A673 (cell line): Measurements from ENCODE around the gene DNAAF5.

Experiments
- EZH2 ChIP-seq: fragments of 200-600 bp; sonication (generic); IDR thresholded peaks from 2 replicates; pipeline ENCODE4 v1.6.1; 2017; ENCODE audit warnings: borderline replicate concordance, low read depth, mild to moderate bottlenecking, mixed read lengths, antibody characterized with exemption, low read length; ENCODE audit not compliant: poor library complexity, severe bottlenecking
- TF ChIP-seq, protein P1 (sequence below): fragments of 300-800, 200-600 bp; sonication (generic); conservative IDR thresholded peaks from 2 replicates; pipeline ENCODE4 v1.5.1; 2017; ENCODE audit warnings: low read depth, mild to moderate bottlenecking, antibody characterized with exemption, low read length, moderate library complexity, mixed read lengths

DNA sequence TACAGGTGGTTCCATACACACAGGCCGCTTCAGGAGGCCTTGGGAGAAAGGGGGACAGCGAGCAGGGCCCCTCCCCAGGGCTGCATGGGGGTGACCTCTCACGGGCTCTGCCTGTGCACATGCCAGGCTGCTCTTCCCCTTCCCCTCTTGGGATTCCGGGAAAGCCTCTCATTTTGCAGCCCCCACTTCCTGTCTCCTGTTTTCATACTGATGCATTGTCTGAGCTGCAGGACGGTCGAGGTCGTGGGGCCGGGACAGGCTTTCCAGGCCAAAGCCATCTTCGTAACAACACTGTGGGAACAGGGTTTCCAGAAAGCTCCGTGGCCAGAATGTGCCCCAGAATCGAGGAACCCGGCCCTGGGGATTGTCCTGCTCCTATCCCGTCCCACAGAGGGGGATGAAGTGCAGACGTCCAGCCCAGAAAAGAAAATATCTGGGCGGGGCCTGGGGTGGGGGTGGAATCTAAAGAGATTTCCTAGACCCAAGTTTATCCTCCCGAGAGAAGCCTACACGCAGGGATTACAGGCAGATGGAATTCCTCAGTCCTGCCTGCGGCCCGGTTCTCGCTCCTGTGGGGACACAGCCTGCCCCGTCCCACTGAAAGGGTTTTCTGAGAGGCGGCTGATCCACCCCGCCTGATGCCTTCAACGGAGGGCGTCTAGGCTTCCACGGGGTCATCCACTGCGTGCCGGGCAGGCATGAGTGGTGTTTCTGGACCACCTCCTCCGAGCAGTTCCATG lies 29.5 kb upstream of the DNAAF5 start:
- TF ChIP-seq, protein P1, sequence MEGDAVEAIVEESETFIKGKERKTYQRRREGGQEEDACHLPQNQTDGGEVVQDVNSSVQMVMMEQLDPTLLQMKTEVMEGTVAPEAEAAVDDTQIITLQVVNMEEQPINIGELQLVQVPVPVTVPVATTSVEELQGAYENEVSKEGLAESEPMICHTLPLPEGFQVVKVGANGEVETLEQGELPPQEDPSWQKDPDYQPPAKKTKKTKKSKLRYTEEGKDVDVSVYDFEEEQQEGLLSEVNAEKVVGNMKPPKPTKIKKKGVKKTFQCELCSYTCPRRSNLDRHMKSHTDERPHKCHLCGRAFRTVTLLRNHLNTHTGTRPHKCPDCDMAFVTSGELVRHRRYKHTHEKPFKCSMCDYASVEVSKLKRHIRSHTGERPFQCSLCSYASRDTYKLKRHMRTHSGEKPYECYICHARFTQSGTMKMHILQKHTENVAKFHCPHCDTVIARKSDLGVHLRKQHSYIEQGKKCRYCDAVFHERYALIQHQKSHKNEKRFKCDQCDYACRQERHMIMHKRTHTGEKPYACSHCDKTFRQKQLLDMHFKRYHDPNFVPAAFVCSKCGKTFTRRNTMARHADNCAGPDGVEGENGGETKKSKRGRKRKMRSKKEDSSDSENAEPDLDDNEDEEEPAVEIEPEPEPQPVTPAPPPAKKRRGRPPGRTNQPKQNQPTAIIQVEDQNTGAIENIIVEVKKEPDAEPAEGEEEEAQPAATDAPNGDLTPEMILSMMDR, result no peak
- no peak for TF ChIP-seq EZH2
